M059J (cell line): Measurements from ENCODE around the gene UNC119. TPM values are rescaled to one million over a fixed set of nuclear protein-coding genes. Genes with fewer than 3 reads are reported as not detected.

ENCODE experiments used
- DNase-seq: peaks from one replicate; pipeline ENCODE4 v3.0.0-alpha.2; 2012; ENCODE audit warnings: low read depth
- total RNA-seq: library from RNA; depleted of rRNA; stranded (reverse); fragments of >200 nt; shearing (Covaris generic); gene quantifications from 2 replicates; pipeline ENCODE4 v1.2.3, GENCODE V29; 2014; rRNA removed

The UNC119 gene
- total RNA-seq, 1 experiment from 2014 or later: 29.8 TPM

GRCh38 chr17:28499364-28499664 lies 53.1 kb downstream of the UNC119 start:
- no peak for DNase-seq

GRCh38 chr17:28498652-28499363 lies 53.6 kb downstream of the UNC119 start:
- DNase-seq: no peak

- no peak for DNase-seq
These were observed 54.5 kb downstream of the UNC119 start for GRCh38 chr17:28497931-28498330.

Other genes starting within 250 kb of the UNC119 start
- gene TMEM97, start 233.4 kb downstream of the UNC119 start, total RNA-seq: 31.4 and 41.8 TPM in 2 replicates
- 34.7 and 65.9 TPM in 2 replicates for gene IFT20, start 217.2 kb downstream of the UNC119 start, total RNA-seq
- 30.7 and 39.0 TPM in 2 replicates for gene TNFAIP1, start 216.9 kb downstream of the UNC119 start, total RNA-seq
- 119 and 121 TPM in 2 replicates for gene POLDIP2, start 195.1 kb downstream of the UNC119 start, total RNA-seq
- gene SEBOX, start 187.4 kb downstream of the UNC119 start, total RNA-seq: not detected in 2 replicates
- gene VTN, start 182.3 kb downstream of the UNC119 start, total RNA-seq: not detected in 2 replicates
- gene SARM1, start 180.9 kb downstream of the UNC119 start, total RNA-seq: 4.0 and 6.4 TPM in 2 replicates
- 6.4 and 6.8 TPM in 2 replicates for gene SLC46A1, start 146.4 kb downstream of the UNC119 start, total RNA-seq
- not detected in 2 replicates for gene SLC13A2, start 79.0 kb downstream of the UNC119 start, total RNA-seq
- gene FOXN1, start 46.3 kb downstream of the UNC119 start, total RNA-seq: not detected in 2 replicates
- 112 and 119 TPM in 2 replicates for gene PIGS, start 18.9 kb upstream of the UNC119 start, total RNA-seq
- 0.32 TPM in 1 of 2 replicates, not detected in the other for gene ALDOC, start 24.3 kb upstream of the UNC119 start, total RNA-seq
- gene SPAG5, start 46.4 kb upstream of the UNC119 start, total RNA-seq: 52.9 and 104 TPM in 2 replicates
- gene RSKR, start 61.6 kb upstream of the UNC119 start, total RNA-seq: 2.2 and 9.7 TPM in 2 replicates
- gene BLTP2, start 92.5 kb upstream of the UNC119 start, total RNA-seq: 92.0 and 97.6 TPM in 2 replicates
- gene SDF2, start 109.3 kb upstream of the UNC119 start, total RNA-seq: 74.0 and 81.7 TPM in 2 replicates
- gene SUPT6H, start 109.6 kb upstream of the UNC119 start, total RNA-seq: 20.8 and 28.1 TPM in 2 replicates
- 0.84 and 1.3 TPM in 2 replicates for gene PROCA1, start 159.3 kb upstream of the UNC119 start, total RNA-seq
- 27.3 and 32.1 TPM in 2 replicates for gene RAB34, start 165.2 kb upstream of the UNC119 start, total RNA-seq
- gene RPL23A, start 167.4 kb upstream of the UNC119 start, total RNA-seq: 444 and 507 TPM in 2 replicates
- 9.4 and 11.2 TPM in 2 replicates for gene TLCD1, start 173.6 kb upstream of the UNC119 start, total RNA-seq
- 2.4 and 2.6 TPM in 2 replicates for gene NEK8, start 176.2 kb upstream of the UNC119 start, total RNA-seq
- gene TRAF4, start 191.4 kb upstream of the UNC119 start, total RNA-seq: 44.9 and 48.0 TPM in 2 replicates